Fibroblast of skin of back (primary cell): ENCODE measurements around the gene PFN3.

ENCODE experiments used
- DNase-seq: peaks from one replicate; pipeline ENCODE4 v3.0.0-alpha.2; 2013

PFN3 gene

GRCh38 chr5:177359451-177359851 lies 41.0 kb downstream of the PFN3 start:
- no peak for DNase-seq

GRCh38 chr5:177358370-177358819 lies 42.1 kb downstream of the PFN3 start:
- no peak for DNase-seq

- DNase-seq = peak; percentile 32
These were observed 42.8 kb downstream of the PFN3 start, which contains the start of gene RGS14 for GRCh38 chr5:177357459-177358351. Gene RGS14, plus strand, starts transcription at chr5:177357924. Its CDS starts 101 bp downstream, at chr5:177358025.

DNA sequence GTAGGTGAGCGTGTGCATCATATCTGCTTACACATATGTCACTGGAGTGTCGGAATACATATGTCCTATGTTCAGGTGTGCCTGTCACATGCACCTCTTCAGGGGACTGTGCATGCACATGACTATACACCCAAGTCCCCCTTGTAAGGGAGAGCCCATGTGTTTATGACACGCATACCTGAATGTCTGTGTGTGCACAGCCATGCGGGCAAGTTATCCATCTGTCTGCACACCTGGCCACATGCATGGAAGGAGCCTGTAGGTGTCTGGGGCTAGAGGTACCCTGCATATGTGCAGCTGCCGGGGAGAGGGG lies 43.4 kb downstream of the PFN3 start:
- no peak for DNase-seq

GRCh38 chr5:177356746-177357145 lies 43.7 kb downstream of the PFN3 start:
- no peak for DNase-seq

DNA sequence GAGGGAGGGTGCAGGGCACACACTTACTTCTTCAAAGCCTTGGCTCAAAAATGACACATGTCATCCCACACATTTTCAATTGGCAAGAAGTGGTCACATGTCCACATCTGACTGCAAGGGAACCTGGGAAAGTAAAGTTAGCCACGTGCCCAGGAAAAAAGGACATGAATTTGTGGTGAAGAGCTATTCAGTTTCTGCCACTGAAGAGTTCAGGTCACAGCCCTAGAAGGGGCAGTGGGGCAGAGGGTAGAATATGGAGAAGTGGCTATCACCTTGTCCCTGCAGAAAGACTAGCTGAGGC lies 44.6 kb downstream of the PFN3 start:
- no peak for DNase-seq

DNA sequence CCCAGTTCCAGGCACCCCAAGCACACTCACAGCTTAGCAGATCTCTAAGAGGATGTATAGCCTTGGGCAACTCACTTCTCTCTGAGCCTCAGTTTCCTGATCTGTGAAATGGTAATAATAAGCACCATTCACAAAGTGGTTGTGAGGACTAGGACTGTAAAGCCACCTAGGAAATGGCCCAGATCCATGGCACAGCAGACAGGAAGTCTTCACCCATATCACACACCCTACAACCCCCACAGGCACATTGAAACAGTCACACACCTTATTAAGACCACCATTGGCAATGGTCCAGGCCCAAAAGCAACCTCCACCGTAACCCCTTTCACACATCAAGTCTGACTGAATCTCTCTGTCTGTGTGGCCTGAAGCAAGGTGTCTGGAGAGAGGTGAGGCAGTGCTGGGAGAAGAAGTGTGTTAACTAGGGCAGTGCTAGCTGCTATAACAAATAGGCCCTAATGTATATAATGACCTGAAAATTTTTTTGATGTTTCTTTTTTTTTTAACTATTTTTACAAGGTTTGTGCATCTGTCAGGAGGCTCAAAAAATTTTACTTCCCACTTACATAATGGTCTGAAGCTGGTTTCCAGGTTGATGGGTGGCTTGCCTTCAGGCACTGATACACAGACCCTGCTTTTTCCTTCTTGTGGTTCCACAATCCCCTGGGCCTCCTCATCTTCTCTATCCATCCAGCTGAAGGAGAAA lies 45.1 kb downstream of the PFN3 start:
- no peak for DNase-seq

- no peak for DNase-seq
These were observed 45.8 kb downstream of the PFN3 start for GRCh38 chr5:177354711-177355110.

DNA sequence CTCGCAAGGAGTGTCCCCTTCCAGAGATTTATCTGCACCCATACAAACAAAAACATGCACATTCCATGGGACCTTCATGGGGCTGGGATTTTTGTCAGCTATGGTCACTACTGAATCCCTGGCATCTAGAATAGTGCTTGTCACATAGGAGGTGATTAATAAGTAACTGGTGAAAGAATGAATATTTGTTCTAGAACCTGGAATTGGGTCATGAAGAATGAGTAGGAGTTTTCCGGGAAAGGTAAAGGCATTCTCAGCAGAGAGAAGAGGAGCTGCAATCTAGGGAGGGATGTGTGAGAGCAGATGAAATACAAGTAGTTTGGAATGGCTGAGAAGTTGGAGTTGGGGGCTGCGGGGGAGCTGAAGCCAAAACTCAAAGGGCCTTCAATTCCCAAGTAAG lies 46.2 kb downstream of the PFN3 start:
- DNase-seq = no peak

DNA sequence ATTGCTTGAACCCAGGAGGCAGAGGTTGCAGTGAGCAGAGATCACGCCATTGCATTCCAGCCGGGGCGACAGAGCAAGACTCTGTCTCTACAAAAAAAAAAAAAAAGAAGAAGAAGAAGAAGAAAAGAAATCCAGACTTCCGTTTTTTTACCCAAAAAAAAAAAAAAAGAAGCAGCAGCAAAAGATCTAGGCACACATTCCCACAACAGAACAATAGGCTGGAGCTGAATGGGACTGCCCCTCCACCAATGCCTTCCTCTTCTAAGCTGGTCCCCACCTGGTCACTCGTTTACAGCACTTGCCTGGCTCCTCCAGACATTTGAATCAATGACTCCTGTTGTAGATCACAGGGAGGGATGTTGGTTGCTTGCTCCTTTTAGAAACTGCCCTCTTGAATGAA lies 47.4 kb downstream of the PFN3 start:
- DNase-seq = no peak

DNA sequence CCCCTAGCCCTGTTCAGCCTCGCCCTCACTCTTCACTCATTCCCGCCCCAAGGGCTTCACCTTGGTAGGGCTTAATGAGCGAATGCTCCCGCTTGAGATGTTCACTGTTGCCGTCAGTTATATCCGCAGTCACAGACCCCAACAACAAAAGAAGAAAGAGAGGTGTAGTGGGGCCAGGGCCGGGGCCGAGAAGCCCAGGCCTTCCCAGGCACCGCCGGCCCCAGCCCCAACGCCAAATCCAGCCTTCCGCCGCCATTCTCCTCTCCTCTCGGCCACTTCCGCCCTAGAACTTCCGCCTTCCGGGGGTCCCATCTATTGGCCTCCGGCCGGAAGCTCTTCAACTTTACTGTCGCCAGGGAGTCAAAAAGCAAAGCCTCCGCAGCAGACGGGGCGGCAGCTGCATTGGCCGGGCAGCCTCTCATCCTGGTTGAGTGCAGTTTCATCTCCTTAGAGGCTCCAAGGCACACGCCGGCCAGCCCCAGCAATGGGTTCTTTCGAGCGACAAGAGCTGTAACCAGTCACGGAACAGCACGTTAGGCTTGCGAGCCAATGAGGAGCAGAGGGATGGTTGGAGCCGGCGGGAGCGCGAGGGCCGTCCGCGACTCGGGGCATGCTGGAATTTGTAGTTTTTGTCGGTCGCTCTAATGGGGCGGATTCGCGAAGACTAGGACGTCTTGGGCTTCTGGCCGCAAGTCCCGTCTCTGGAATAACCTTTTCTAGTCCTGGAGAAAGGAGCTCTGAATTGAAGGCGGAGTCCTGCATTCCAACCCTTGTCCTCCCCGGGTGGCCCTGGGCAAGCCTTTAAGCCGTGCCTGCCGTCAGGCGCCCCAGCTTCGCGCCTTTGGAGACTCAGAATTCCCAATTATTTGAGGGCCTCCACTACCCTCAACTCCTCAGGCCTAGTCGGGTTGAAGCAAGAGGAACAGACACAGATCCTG lies 48.8 kb downstream of the PFN3 start, which contains the start of gene LMAN2:
LMAN2 (minus strand) TSS at position 277 of the 938 bp plus-strand sequence; CDS start at position 256, 21 bp downstream.
- peak; percentile 98 for DNase-seq

DNA sequence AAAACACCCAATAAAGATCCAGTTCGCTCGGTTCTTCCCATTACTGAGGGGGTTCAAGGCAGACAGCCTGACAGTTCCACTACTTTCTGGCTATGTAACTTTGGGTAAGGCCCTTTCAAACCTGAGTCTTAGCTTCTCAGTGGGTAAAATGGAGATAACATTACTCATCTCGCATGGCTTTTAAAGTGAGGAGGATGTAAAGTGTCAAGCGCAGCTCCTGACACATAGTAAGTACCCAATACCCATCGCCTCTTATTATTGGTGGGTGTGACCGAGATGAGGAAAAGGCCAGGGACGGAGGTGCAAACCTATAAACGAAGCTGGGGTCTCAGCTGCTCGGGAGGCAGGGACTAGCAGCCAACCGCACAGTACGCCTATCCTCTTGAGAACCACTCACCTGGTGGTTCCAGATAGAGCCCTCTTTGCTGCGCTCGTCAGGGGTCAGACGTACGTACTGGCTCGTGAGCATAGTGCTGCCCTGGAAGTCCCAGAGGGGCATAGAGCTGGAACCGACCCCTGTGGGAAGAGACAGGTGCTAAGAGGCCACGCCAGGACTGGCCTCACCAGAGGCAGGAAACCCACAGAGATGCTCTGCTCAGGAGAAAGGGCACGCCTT lies 49.6 kb downstream of the PFN3 start:
- no peak for DNase-seq
